ENCODE measurements around the gene TBC1D4.

The TBC1D4 gene

GRCh38 chr13:75416327-75417011, 65.5 kb downstream of the TBC1D4 start:
- DNase-seq (ENCODE audit: low read depth): no peak

- peak; percentile 65 for DNase-seq (ENCODE audit: low read depth)
Measured at GRCh38 chr13:75415694-75416093, 66.3 kb downstream of the TBC1D4 start.

GRCh38 chr13:75415171-75415570, 66.8 kb downstream of the TBC1D4 start:
- DNase-seq (ENCODE audit: low read depth): no peak

- no peak for DNase-seq (ENCODE audit: low read depth)
Measured at GRCh38 chr13:75414036-75414827, 67.7 kb downstream of the TBC1D4 start.

GRCh38 chr13:75411924-75412537, 69.9 kb downstream of the TBC1D4 start:
- DNase-seq (ENCODE audit: low read depth): no peak

- DNase-seq (ENCODE audit: low read depth): no peak
Measured at GRCh38 chr13:75410207-75410606, 71.8 kb downstream of the TBC1D4 start.

GRCh38 chr13:75407998-75408397, 74.0 kb downstream of the TBC1D4 start:
- no peak for DNase-seq (ENCODE audit: low read depth)

GRCh38 chr13:75407473-75407872, 74.5 kb downstream of the TBC1D4 start:
- no peak for DNase-seq (ENCODE audit: low read depth)

GRCh38 chr13:75405976-75406703, 75.8 kb downstream of the TBC1D4 start:
- DNase-seq (ENCODE audit: low read depth): peak; percentile 46

GRCh38 chr13:75404726-75405125, 77.2 kb downstream of the TBC1D4 start:
- no peak for DNase-seq (ENCODE audit: low read depth)

GRCh38 chr13:75402787-75403186, 79.2 kb downstream of the TBC1D4 start:
- DNase-seq (ENCODE audit: low read depth): no peak

- DNase-seq (ENCODE audit: low read depth): no peak
Measured at GRCh38 chr13:75400775-75401174, 81.2 kb downstream of the TBC1D4 start.

GRCh38 chr13:75399879-75400217, 82.1 kb downstream of the TBC1D4 start:
- no peak for DNase-seq (ENCODE audit: low read depth)

GRCh38 chr13:75399168-75399878, 82.6 kb downstream of the TBC1D4 start:
- DNase-seq (ENCODE audit: low read depth): no peak

- no peak for DNase-seq (ENCODE audit: low read depth)
Measured at GRCh38 chr13:75398072-75398471, 83.9 kb downstream of the TBC1D4 start.

GRCh38 chr13:75395901-75396300, 86.1 kb downstream of the TBC1D4 start:
- no peak for DNase-seq (ENCODE audit: low read depth)

- DNase-seq (ENCODE audit: low read depth): no peak
Measured at GRCh38 chr13:75395066-75395465, 86.9 kb downstream of the TBC1D4 start.

- no peak for DNase-seq (ENCODE audit: low read depth)
Measured at GRCh38 chr13:75393839-75394520, 88.0 kb downstream of the TBC1D4 start.

- no peak for DNase-seq (ENCODE audit: low read depth)
Measured at GRCh38 chr13:75391432-75392100, 90.4 kb downstream of the TBC1D4 start.

GRCh38 chr13:75390229-75390628, 91.7 kb downstream of the TBC1D4 start:
- no peak for DNase-seq (ENCODE audit: low read depth)

- no peak for DNase-seq (ENCODE audit: low read depth)
Measured at GRCh38 chr13:75385708-75386083, 96.3 kb downstream of the TBC1D4 start.

All from GM04504 (cell line).